PFSK-1 (cell line): ENCODE data around the gene POU2F2.
A peak's percentile ranks its signal among the peaks of the same experiment; 100 is the strongest.

Experiments
- FOXP2 ChIP-seq: optimal IDR thresholded peaks from 2 replicates; pipeline ENCODE3; 2011; ENCODE audit warnings: borderline replicate concordance, control low read depth, inconsistent platforms; ENCODE audit not compliant: insufficient read depth; ENCODE audit errors: extremely low read length, extremely low read depth
- POLR2AphosphoS5 ChIP-seq: IDR thresholded peaks from 2 replicates; pipeline ENCODE4 v1.6.1; 2012; ENCODE audit warnings: low read depth, mild to moderate bottlenecking, control low read depth, low read length, moderate library complexity
- REST ChIP-seq, 2 experiments: IDR thresholded peaks; 2 replicates each; pipeline versions ENCODE4 v1.6.1 to v1.8.0; 2011 to 2012; ENCODE audit warnings: low read depth in 2 of 2, low read length in 2 of 2, control low read depth in 1 of 2, inconsistent platforms in 1 of 2, mild to moderate bottlenecking in 1 of 2, moderate library complexity in 1 of 2; ENCODE audit not compliant: insufficient read depth in 1 of 2
- SIN3A ChIP-seq: IDR thresholded peaks from 2 replicates; pipeline ENCODE4 v1.6.1; 2012; ENCODE audit warnings: mild to moderate bottlenecking, low read length, moderate library complexity, borderline replicate concordance; ENCODE audit not compliant: insufficient read depth
- TAF1 ChIP-seq: IDR thresholded peaks from 2 replicates; pipeline ENCODE4 v1.6.1; 2012; ENCODE audit warnings: low read length, control low read depth, borderline replicate concordance; ENCODE audit not compliant: insufficient read depth

POU2F2 gene

DNA sequence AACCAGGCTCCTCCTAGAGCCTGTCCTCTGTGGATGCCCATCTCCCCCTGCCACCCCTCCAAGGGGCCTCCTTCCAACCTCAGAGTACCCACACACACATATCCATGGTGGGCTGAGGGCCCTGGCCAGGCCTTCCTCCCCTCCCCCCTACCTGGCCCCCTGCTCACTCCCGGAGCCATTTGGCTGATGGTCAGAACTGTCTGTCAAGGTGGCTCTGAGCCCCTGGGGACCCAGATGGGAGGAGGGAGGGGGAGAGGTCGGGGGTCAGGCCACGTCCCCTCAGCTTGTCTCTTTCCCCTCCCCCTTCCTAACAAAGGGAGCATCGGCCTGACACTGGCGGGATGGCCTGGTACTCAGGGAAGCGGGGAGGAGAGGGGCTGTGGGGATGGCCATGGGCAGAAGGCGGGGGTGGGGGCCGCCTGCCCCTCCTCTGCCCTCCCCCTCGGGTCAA, 18.7 kb upstream of the POU2F2 start:
- TF ChIP-seq FOXP2 (no peak), POLR2AphosphoS5 (no peak), REST (IDR thresholded peaks at IDR 0.05; ENCODE audit: insufficient read depth in 1 of 2, low read depth in 2 of 2, low read length in 2 of 2) (no peak), SIN3A (no peak), TAF1 (no peak)

DNA sequence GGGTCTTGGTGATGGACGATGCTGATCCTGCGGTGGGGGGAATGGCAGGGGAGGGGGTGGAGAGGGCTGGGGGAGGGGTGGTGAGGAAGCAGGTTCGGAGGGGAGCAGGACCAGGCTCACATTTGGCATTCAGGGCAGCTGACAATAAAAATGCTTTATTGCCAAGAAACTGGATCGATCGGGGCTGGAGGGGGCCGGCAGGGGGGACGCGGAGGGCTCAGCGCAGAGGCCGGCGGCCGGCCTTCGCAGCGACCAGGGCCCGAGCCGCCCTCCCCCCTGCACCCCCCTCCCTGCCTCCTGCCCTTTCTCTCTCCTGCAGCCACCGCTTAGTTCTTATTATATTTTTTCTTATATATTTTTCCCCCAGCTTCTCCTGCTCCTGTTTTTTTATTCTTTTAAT, 18.1 kb upstream of the POU2F2 start:
- TF ChIP-seq REST (IDR thresholded peaks at IDR 0.05; ENCODE audit: insufficient read depth in 1 of 2, low read depth in 2 of 2, low read length in 2 of 2) = no peak

DNA sequence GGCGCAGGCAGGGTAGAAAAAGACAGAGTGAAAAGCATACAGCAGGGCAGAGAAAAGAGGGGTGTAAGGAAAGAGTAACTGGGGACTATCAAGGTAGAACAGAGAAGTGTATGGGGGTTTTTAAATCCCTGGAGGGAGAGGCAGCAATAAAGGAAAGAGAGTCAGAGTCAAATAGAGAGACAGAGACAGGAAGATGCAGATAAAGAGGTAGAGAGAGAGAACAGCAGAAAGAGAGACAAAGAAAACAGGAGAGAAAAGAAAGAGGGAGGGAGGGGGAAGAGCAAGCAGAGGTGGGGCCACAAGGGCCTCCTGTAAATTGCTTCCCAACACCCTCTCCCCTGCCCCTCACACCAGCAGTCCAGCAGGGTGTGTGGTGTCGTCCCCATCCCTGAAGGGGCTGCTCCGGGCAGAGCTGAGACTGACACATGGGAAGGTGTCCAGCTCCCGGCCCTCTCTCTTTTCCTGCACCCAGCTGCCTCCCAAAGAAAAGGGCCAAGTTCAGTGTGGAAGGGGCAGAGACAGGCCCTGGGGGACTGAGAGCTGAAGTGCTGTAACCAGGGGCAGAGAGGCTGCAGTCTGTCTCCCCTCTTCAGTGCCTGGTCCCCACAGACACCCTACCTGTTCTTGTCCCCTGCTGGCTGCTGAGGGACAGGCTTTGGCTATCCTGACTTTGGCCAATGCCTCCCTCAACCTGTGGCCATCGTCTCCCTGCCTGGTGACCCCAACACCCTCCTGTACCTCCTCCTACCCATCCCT, 17.4 kb upstream of the POU2F2 start:
- TF ChIP-seq SIN3A (no peak), POLR2AphosphoS5 (no peak), TAF1 (no peak), FOXP2 (no peak)

GRCh38 chr19:42148266-42148665, 16.0 kb upstream of the POU2F2 start:
- TF ChIP-seq TAF1 (no peak), FOXP2 (no peak), REST (IDR thresholded peaks at IDR 0.05; ENCODE audit: insufficient read depth in 1 of 2, low read depth in 2 of 2, low read length in 2 of 2) (no peak), POLR2AphosphoS5 (no peak), SIN3A (no peak)

DNA sequence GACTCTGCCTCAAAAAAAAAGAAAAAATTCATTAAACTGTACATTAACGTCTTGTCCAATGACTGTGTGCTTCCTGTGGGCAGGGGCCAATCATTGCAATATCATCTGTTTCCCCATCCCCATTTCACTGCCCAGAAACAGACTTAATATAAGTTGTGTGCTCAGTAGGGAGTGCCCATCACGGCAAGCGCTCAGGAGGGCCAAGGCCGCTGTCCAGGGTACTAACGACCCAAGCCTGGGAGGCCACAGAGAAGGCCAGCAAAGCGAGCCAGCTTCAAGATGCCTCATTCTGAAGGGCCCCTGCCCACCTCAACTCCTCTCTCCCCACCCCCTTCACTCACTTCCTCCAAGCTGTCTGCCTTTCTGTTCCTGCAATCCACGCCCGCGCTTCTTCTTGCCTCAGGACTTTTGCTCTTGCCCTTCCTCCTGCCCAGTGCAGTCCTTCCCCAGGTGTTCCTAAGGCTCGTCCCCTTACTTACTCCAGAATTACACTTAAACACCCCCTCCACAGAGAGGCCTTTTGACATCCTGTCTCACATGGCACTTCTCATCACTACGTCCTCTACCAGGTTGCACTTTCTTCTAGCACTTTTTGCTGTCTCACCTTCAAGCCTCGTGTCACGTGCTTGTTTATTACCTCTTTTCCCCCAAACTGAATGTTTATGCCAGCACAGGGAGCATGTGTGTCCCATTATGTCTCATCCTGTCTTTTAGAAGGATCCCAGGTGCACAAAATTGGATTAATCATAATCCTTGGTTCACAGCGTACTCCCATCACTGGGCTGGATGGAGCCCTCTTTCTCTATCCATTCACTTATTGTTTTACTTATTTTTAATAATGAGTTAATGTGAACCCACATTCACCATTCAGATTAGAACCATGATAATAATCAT, 11.3 kb upstream of the POU2F2 start:
- TF ChIP-seq SIN3A = peak; percentile 35; the same call in 1 of the 2 replicates
- TF ChIP-seq TAF1 = no peak
- TF ChIP-seq REST (IDR thresholded peaks at IDR 0.05; ENCODE audit: insufficient read depth in 1 of 2, low read depth in 2 of 2, low read length in 2 of 2) = peak; percentile 97 to 99
- TF ChIP-seq FOXP2 = no peak
- no peak for TF ChIP-seq POLR2AphosphoS5
